ENCODE results near the gene ZNF286A.
"Not testable (repeated sequence)": the region's sequence is repeated elsewhere in the genome, so short reads cannot be mapped to it uniquely, and the experiment has no call there.

GRCh38 chr17:15699413-15699924, at the start of gene ZNF286A:
- TF ChIP-seq CTCF (conservative IDR thresholded peaks at IDR 0.05; ENCODE audit: low read length); EZH2phosphoT487 (IDR thresholded peaks at IDR 0.05; ENCODE audit: borderline replicate concordance, low read depth, low read length): not testable (repeated sequence)

Measured in OCI-LY7 (cell line).